Neutrophil (primary cell): ENCODE data around the gene HTR4.

Experiments used
- H3K27ac ChIP-seq: fragments of 200-600 bp; sonication (generic); 2 replicates; pipeline ENCODE4 v1.5.1; 2016; ENCODE audit warnings: mild to moderate bottlenecking, moderate library complexity
- H3K27me3 ChIP-seq: fragments of 200-600 bp; sonication (generic); 2 replicates; pipeline ENCODE4 v1.6.0; 2016; ENCODE audit warnings: mild to moderate bottlenecking
- H3K36me3 ChIP-seq: fragments of 200-600 bp; sonication (generic); 2 replicates; pipeline ENCODE4 v1.5.1; 2017
- H3K4me1 ChIP-seq, 2 experiments: fragments of 200-600 bp in 1 of 2; sonication (generic) in 1 of 2; 1 replicate in 1 of 2; 2 replicates in 1 of 2; pipeline versions ENCODE4 v1.5.1 to v1.6.1; 2013 to 2016; ENCODE audit warnings: low read depth in 1 of 2, low read length in 1 of 2, mild to moderate bottlenecking in 1 of 2, moderate library complexity in 1 of 2; ENCODE audit not compliant: control insufficient read depth in 1 of 2, insufficient read depth in 1 of 2
- H3K4me3 ChIP-seq, 2 experiments: fragments of 200-600 bp in 1 of 2; sonication (generic) in 1 of 2; 1 replicate in 1 of 2; 2 replicates in 1 of 2; pipeline ENCODE4 v1.5.1; 2013 to 2016; ENCODE audit warnings: low read depth in 1 of 2, low read length in 1 of 2, mild to moderate bottlenecking in 1 of 2, moderate library complexity in 1 of 2
- H3K9me3 ChIP-seq: fragments of 200-600 bp; sonication (generic); 2 replicates; pipeline ENCODE4 v1.5.1; 2016
- TF ChIP-seq, protein P1 (sequence below): fragments of 200-600 bp; sonication (generic); IDR thresholded peaks from 2 replicates; pipeline ENCODE4 v1.5.1; 2016; ENCODE audit warnings: antibody characterized with exemption

Gene HTR4

GRCh38 chr5:148640471-148640870, 13.9 kb downstream of the HTR4 start:
- TF ChIP-seq, protein P1, sequence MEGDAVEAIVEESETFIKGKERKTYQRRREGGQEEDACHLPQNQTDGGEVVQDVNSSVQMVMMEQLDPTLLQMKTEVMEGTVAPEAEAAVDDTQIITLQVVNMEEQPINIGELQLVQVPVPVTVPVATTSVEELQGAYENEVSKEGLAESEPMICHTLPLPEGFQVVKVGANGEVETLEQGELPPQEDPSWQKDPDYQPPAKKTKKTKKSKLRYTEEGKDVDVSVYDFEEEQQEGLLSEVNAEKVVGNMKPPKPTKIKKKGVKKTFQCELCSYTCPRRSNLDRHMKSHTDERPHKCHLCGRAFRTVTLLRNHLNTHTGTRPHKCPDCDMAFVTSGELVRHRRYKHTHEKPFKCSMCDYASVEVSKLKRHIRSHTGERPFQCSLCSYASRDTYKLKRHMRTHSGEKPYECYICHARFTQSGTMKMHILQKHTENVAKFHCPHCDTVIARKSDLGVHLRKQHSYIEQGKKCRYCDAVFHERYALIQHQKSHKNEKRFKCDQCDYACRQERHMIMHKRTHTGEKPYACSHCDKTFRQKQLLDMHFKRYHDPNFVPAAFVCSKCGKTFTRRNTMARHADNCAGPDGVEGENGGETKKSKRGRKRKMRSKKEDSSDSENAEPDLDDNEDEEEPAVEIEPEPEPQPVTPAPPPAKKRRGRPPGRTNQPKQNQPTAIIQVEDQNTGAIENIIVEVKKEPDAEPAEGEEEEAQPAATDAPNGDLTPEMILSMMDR: no peak
- Histone ChIP-seq H3K27me3 (peaks cover 33% of the 10 kb centered on the region), H3K36me3 (no peaks in the 10 kb centered on the region)

GRCh38 chr5:148639081-148639480, 15.2 kb downstream of the HTR4 start:
- Histone ChIP-seq H3K9me3 (no peaks in the 10 kb centered on the region), H3K4me3 (no peak overlapping the region), H3K27ac (no peak overlapping the region), H3K36me3 (no peaks in the 10 kb centered on the region), H3K27me3 (peaks cover 30% of the 10 kb centered on the region), H3K4me1 (no peaks in the 10 kb centered on the region)
- TF ChIP-seq, protein P1: no peak

More at GRCh38 chr5:148640471-148640870, 13.9 kb downstream of the HTR4 start:
- H3K4me1 ChIP-seq: no peaks in the 10 kb centered on the region
- no peak overlapping the region for H3K27ac ChIP-seq
- H3K4me3 ChIP-seq: no peak overlapping the region
- no peaks in the 10 kb centered on the region for H3K9me3 ChIP-seq

GRCh38 chr5:148636353-148636752, 18.0 kb downstream of the HTR4 start:
- Histone ChIP-seq H3K27ac (no peak overlapping the region), H3K27me3 (peaks cover 36% of the 10 kb centered on the region), H3K9me3 (no peaks in the 10 kb centered on the region), H3K4me1 (no peaks in the 10 kb centered on the region), H3K4me3 (no peak overlapping the region), H3K36me3 (no peaks in the 10 kb centered on the region)
- TF ChIP-seq, protein P1: no peak

DNA sequence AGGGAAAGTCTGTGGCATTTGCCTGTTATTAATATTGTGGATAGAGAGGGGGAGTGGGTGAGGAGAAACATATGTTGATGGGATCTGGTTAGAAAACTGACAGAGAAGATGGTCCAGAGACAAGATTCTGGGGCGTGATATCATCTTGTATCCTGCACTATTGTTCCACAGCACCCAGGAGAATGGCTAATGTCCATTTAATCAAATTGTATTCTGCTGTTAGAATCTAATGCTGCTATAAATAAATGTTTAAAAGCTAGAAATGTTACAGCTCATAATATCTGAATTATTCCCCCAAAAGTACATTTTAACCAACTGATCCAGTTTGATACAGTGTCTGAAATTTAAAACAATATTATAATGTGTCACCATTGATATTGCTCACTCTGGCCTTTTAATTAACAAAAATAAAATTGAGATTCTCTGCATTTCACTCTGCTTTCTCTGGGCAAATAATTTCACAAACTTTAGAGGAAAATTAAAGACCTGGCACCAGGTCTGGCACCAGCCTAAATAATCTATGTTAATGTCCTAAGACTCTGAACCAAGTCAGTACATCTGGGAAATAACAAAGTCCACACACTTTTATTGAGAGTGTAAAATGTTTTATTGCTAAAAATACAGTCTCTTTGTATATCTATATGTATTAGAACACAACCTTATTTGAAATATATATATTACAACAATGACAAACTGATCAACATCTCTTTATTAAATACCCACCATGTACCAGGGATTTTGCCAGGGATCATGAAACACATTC, 18.8 kb downstream of the HTR4 start:
- Histone ChIP-seq H3K36me3 (no peaks in the 10 kb centered on the region), H3K4me3 (no peak overlapping the region), H3K27me3 (peaks cover 32% of the 10 kb centered on the region), H3K4me1 (no peaks in the 10 kb centered on the region), H3K27ac (no peak overlapping the region), H3K9me3 (no peaks in the 10 kb centered on the region)
- TF ChIP-seq, protein P1: no peak

GRCh38 chr5:148633067-148633377, 21.3 kb downstream of the HTR4 start:
- H3K27me3 ChIP-seq: peaks cover 28% of the 10 kb centered on the region
- no peaks in the 10 kb centered on the region for H3K9me3 ChIP-seq
- no peaks in the 10 kb centered on the region for H3K4me1 ChIP-seq
- H3K4me3 ChIP-seq: no peak overlapping the region
- no peaks in the 10 kb centered on the region for H3K36me3 ChIP-seq
- no peak overlapping the region for H3K27ac ChIP-seq
- TF ChIP-seq, protein P1: no peak
